HepG2 (cell line): ENCODE results near the gene GPC6. TPM values are rescaled to one million over a fixed set of nuclear protein-coding genes. Genes with fewer than 3 reads are reported as not detected.

Source experiments
- ARNT2 ChIP-seq: sonication (generic); formaldehyde crosslinking; IDR thresholded peaks from 2 replicates; pipeline ENCODE4 v1.8.0; 2022; ENCODE audit warnings: mild to moderate bottlenecking, low read depth, missing genetic modification reagents, moderate library complexity
- ATF3 ChIP-seq: sonication (generic); formaldehyde crosslinking; IDR thresholded peaks from 2 replicates; pipeline ENCODE4 v1.4.0; 2020; ENCODE audit warnings: missing genetic modification reagents
- ATM ChIP-seq: fragments of 450-650 bp; IDR thresholded peaks from 2 replicates; pipeline ENCODE4 v1.7.1; 2017; ENCODE audit warnings: mild to moderate bottlenecking, borderline replicate concordance
- CREB1 ChIP-seq, 2 experiments: fragments of 450-650 bp in 1 of 2; IDR thresholded peaks; 2 replicates each; pipeline ENCODE4 v1.6.1; 2016 to 2017; ENCODE audit warnings: control low read depth in 1 of 2, mild to moderate bottlenecking in 1 of 2, missing compliant biosample characterization in 1 of 2, missing genetic modification characterization in 1 of 2
- FOXK2 ChIP-seq: fragments of 450-650 bp; IDR thresholded peaks from 2 replicates; pipeline ENCODE4 v1.6.1; 2016
- MLXIP ChIP-seq: sonication (generic); formaldehyde crosslinking; IDR thresholded peaks from 2 replicates; pipeline ENCODE4 v1.9.0; 2021; ENCODE audit warnings: missing genetic modification reagents, borderline replicate concordance
- PPARG ChIP-seq: conservative IDR thresholded peaks from 2 replicates; pipeline ENCODE4 v1.6.1; 2016; ENCODE audit warnings: missing biosample characterization, missing genetic modification reagents
- RXRB ChIP-seq: IDR thresholded peaks from 2 replicates; pipeline ENCODE4 v1.6.1; 2016; ENCODE audit warnings: borderline replicate concordance, missing genetic modification reagents, missing compliant biosample characterization
- SIX4 ChIP-seq: sonication (generic); formaldehyde crosslinking; IDR thresholded peaks from 2 replicates; pipeline ENCODE4 v1.4.0; 2020; ENCODE audit warnings: missing genetic modification reagents
- STAG1 ChIP-seq: sonication (generic); formaldehyde crosslinking; IDR thresholded peaks from 2 replicates; pipeline ENCODE4 v1.4.0; 2020; ENCODE audit warnings: missing genetic modification reagents
- STAT5B ChIP-seq: sonication (generic); formaldehyde crosslinking; IDR thresholded peaks from 2 replicates; pipeline ENCODE4 v1.4.0; 2020; ENCODE audit warnings: missing genetic modification reagents
- TAF1 ChIP-seq: sonication (generic); formaldehyde crosslinking; IDR thresholded peaks from 2 replicates; pipeline ENCODE4 v1.4.0; 2020; ENCODE audit warnings: missing genetic modification reagents
- ZFP91 ChIP-seq: sonication (generic); formaldehyde crosslinking; IDR thresholded peaks from 2 replicates; pipeline ENCODE4 v1.9.0; 2022; ENCODE audit warnings: missing genetic modification reagents, mild to moderate bottlenecking, borderline replicate concordance
- ZNF121 ChIP-seq: sonication (generic); formaldehyde crosslinking; IDR thresholded peaks from 2 replicates; pipeline ENCODE4 v1.5.0; 2020; ENCODE audit warnings: mild to moderate bottlenecking, missing genetic modification reagents
- ZNF432 ChIP-seq: sonication (generic); formaldehyde crosslinking; IDR thresholded peaks from 2 replicates; pipeline ENCODE4 v1.5.0; 2020; ENCODE audit warnings: missing genetic modification reagents, mild to moderate bottlenecking, borderline replicate concordance
- ZNF562 ChIP-seq: sonication (generic); formaldehyde crosslinking; IDR thresholded peaks from 2 replicates; pipeline ENCODE4 v1.8.0; 2022; ENCODE audit warnings: missing genetic modification reagents, borderline replicate concordance
- ZNF639 ChIP-seq: conservative IDR thresholded peaks from 2 replicates; pipeline ENCODE4 v1.6.1; 2018; ENCODE audit warnings: missing genetic modification reagents
- ZNF704 ChIP-seq: sonication (generic); formaldehyde crosslinking; IDR thresholded peaks from 2 replicates; pipeline ENCODE4 v1.8.1; 2023; ENCODE audit warnings: mild to moderate bottlenecking, inconsistent platforms, moderate library complexity, missing genetic modification reagents, borderline replicate concordance
- polyA plus RNA-seq, 8 experiments: library from polyadenylated mRNA; depleted of rRNA in 3 of 8; stranded (reverse) in 7 of 8; unstranded in 1 of 8; fragments of >200 nt; fragmentation: Illumina TruSeq in 4 of 8; extraction: Trizol in 4 of 8; gene quantifications; 2 replicates each; pipeline versions ENCODE4 v1.2.1 to v1.2.3, GENCODE V29; 2011 to 2016; ENCODE audit warnings: low read depth in 4 of 8, missing spikeins in 1 of 8, mixed read lengths in 1 of 8; ENCODE audit not compliant: insufficient read depth in 1 of 8
- total RNA-seq, 5 experiments: library from RNA; depleted of rRNA; stranded (reverse); fragments of >200 nt; fragmentation: Illumina TruSeq; extraction: Trizol; gene quantifications; 2 replicates each; pipeline ENCODE4 v1.2.3, GENCODE V29; 2016; ENCODE audit warnings: low read depth in 1 of 5
- TF ChIP-seq, protein P1 (sequence below): fragments of 450-650 bp; IDR thresholded peaks from 2 replicates; pipeline ENCODE4 v1.6.1; 2016

Gene GPC6
- total and polyA plus RNA-seq, 2 of the 13 experiments (the other 11 are each of a cell fraction or from before 2014, with no cell fraction given): 24.5 to 33.9 TPM

- no peak for TF ChIP-seq ZNF639 (CRISPR knock-in tag)
- no peak for TF ChIP-seq ZNF562 (CRISPR knock-in tag)
- TF ChIP-seq MLXIP (CRISPR knock-in tag): no peak
- TF ChIP-seq ARNT2 (CRISPR knock-in tag): no peak
- no peak for TF ChIP-seq ZNF121 (CRISPR knock-in tag)
- TF ChIP-seq ZFP91 (CRISPR knock-in tag): no peak
- no peak for TF ChIP-seq ATM
- TF ChIP-seq, protein P1, sequence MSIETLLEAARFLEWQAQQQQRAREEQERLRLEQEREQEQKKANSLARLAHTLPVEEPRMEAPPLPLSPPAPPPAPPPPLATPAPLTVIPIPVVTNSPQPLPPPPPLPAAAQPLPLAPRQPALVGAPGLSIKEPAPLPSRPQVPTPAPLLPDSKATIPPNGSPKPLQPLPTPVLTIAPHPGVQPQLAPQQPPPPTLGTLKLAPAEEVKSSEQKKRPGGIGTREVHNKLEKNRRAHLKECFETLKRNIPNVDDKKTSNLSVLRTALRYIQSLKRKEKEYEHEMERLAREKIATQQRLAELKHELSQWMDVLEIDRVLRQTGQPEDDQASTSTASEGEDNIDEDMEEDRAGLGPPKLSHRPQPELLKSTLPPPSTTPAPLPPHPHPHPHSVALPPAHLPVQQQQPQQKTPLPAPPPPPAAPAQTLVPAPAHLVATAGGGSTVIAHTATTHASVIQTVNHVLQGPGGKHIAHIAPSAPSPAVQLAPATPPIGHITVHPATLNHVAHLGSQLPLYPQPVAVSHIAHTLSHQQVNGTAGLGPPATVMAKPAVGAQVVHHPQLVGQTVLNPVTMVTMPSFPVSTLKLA: no peak
- no peak for TF ChIP-seq SIX4 (CRISPR knock-in tag)
- TF ChIP-seq TAF1 (CRISPR knock-in tag): no peak
- no peak for TF ChIP-seq STAT5B (CRISPR knock-in tag)
- TF ChIP-seq ZNF704 (CRISPR knock-in tag): no peak
- 0 out of 2 replicates have a peak, but pooled peaks have one; percentile 41 for TF ChIP-seq RXRB (CRISPR knock-in tag)
- TF ChIP-seq FOXK2: 0 out of 2 replicates have a peak, but pooled peaks have one; percentile 31
- TF ChIP-seq CREB1 (IDR thresholded peaks at IDR 0.05): peak; percentile 79
- peak; percentile 72 for TF ChIP-seq CREB1 (CRISPR knock-in tag; IDR thresholded peaks at IDR 0.05)
- no peak for TF ChIP-seq STAG1 (CRISPR knock-in tag)
- TF ChIP-seq ATF3: peak; percentile 91
- no peak for TF ChIP-seq ZNF432 (CRISPR knock-in tag)
- 0 out of 2 replicates have a peak, but pooled peaks have one; percentile 40 for TF ChIP-seq PPARG (CRISPR knock-in tag)
Observed at GRCh38 chr13:93963266-93964145, 736.9 kb downstream of the GPC6 start (continued).
